Liver (tissue), 9 donors: ENCODE results near the gene TP63. TPM values are rescaled to one million over a fixed set of nuclear protein-coding genes. Genes with fewer than 3 reads are reported as not detected.

Experiments used
- DNase-seq: peaks from one replicate; pipeline ENCODE4 v3.0.0-alpha.2; 2017; ENCODE audit warnings: low spot score
- H3K27ac ChIP-seq, 2 donors: one replicate each; pipeline ENCODE4 v1.7.0; 2013; ENCODE audit warnings: inconsistent platforms in 2 of 2, low read length in 2 of 2, control low read depth in 1 of 2, low read depth in 1 of 2, mild to moderate bottlenecking in 1 of 2
- H3K27me3 ChIP-seq, 4 donors: one replicate each; pipeline versions ENCODE4 v1.6.1 to v1.7.0; 2013; ENCODE audit warnings: low read length in 3 of 4, inconsistent platforms in 1 of 4, mild to moderate bottlenecking in 1 of 4, moderate library complexity in 1 of 4; ENCODE audit not compliant: control insufficient read depth in 4 of 4, insufficient read depth in 4 of 4
- H3K36me3 ChIP-seq, 4 donors: one replicate each; pipeline versions ENCODE4 v1.6.1 to v1.7.0; 2013; ENCODE audit warnings: low read length in 3 of 4, mild to moderate bottlenecking in 3 of 4, low read depth in 1 of 4, moderate library complexity in 1 of 4; ENCODE audit not compliant: control insufficient read depth in 4 of 4, insufficient read depth in 3 of 4
- H3K4me1 ChIP-seq, 4 donors: one replicate each; pipeline versions ENCODE4 v1.6.1 to v1.7.0; 2013; ENCODE audit warnings: low read length in 3 of 4, mild to moderate bottlenecking in 3 of 4, moderate library complexity in 1 of 4; ENCODE audit not compliant: control insufficient read depth in 4 of 4, insufficient read depth in 4 of 4
- H3K4me3 ChIP-seq, 3 donors: one replicate each; pipeline versions ENCODE4 v1.6.1 to v1.7.0; 2013; ENCODE audit warnings: low read length in 3 of 3, control low read depth in 1 of 3, low read depth in 1 of 3, mild to moderate bottlenecking in 1 of 3
- H3K9ac ChIP-seq, 2 donors: one replicate each; pipeline ENCODE4 v1.7.0; 2013; ENCODE audit warnings: low read length in 2 of 2, mild to moderate bottlenecking in 2 of 2, moderate library complexity in 2 of 2, control low read depth in 1 of 2, low read depth in 1 of 2
- H3K9me3 ChIP-seq, 4 donors: one replicate each; pipeline versions ENCODE4 v1.6.1 to v1.7.0; 2013; ENCODE audit warnings: low read length in 3 of 4; ENCODE audit not compliant: control insufficient read depth in 4 of 4
- ATF3 ChIP-seq: IDR thresholded peaks from 2 replicates; pipeline ENCODE4 v1.6.1; 2016; ENCODE audit warnings: antibody characterized with exemption
- CTCF ChIP-seq: fragments of 150-350 bp; IDR thresholded peaks from 2 replicates; pipeline ENCODE4 v1.5.1; 2017; ENCODE audit warnings: improper control_type of control experiment, low read depth, low read length; ENCODE audit not compliant: missing input control
- EGR1 ChIP-seq, 2 donors: IDR thresholded peaks; 2 replicates each; pipeline ENCODE4 v1.6.1; 2016 to 2018; ENCODE audit warnings: antibody characterized with exemption in 2 of 2, low read depth in 2 of 2
- FOXA1 ChIP-seq: IDR thresholded peaks from 2 replicates; pipeline ENCODE4 v1.6.1; 2016; ENCODE audit warnings: antibody characterized with exemption
- FOXA2 ChIP-seq: IDR thresholded peaks from 2 replicates; pipeline ENCODE4 v1.6.1; 2016; ENCODE audit warnings: antibody characterized with exemption
- HNF4A ChIP-seq, 2 donors: conservative IDR thresholded peaks; 2 replicates each; pipeline ENCODE4 v1.6.1; 2016; ENCODE audit warnings: antibody characterized with exemption in 2 of 2, mild to moderate bottlenecking in 2 of 2
- HNF4G ChIP-seq: IDR thresholded peaks from 2 replicates; pipeline ENCODE4 v1.6.1; 2016; ENCODE audit warnings: antibody characterized with exemption
- NR2F2 ChIP-seq: IDR thresholded peaks from 2 replicates; pipeline ENCODE4 v1.6.1; 2016; ENCODE audit warnings: antibody characterized with exemption
- RAD21 ChIP-seq, 2 donors: IDR thresholded peaks; 2 replicates each; pipeline ENCODE4 v1.6.1; 2016; ENCODE audit warnings: antibody characterized with exemption in 2 of 2, mild to moderate bottlenecking in 2 of 2
- RXRA ChIP-seq, 2 donors: IDR thresholded peaks; 2 replicates each; pipeline ENCODE4 v1.6.1; 2017 to 2018; ENCODE audit warnings: antibody characterized with exemption in 2 of 2, mild to moderate bottlenecking in 1 of 2
- SP1 ChIP-seq: IDR thresholded peaks from 2 replicates; pipeline ENCODE4 v1.6.1; 2018; ENCODE audit warnings: antibody characterized with exemption, mild to moderate bottlenecking
- TAF1 ChIP-seq: conservative IDR thresholded peaks from 2 replicates; pipeline ENCODE4 v1.6.1; 2016; ENCODE audit warnings: antibody characterized with exemption, mild to moderate bottlenecking
- YY1 ChIP-seq: IDR thresholded peaks from 2 replicates; pipeline ENCODE4 v1.6.1; 2016; ENCODE audit warnings: antibody characterized with exemption, mild to moderate bottlenecking
- ZBTB33 ChIP-seq: IDR thresholded peaks from 2 replicates; pipeline ENCODE4 v1.6.1; 2016; ENCODE audit warnings: antibody characterized with exemption
- WGBS: extraction: QIAGEN DNeasy Blood & Tissue Kit; methylation state at CpG from one replicate; pipeline ENCODE4 v1.1.7; 2013; 5-methylcytosine and 5-hydroxymethylcytosine counted together
- polyA plus RNA-seq, 2 donors: library from polyadenylated mRNA; stranded (reverse) in 1 of 2; unstranded in 1 of 2; fragments of 200-250 nt in 1 of 2; fragments of >200 nt in 1 of 2; fragmentation: Nextera tagmentation in 1 of 2; extraction: Ambion mirVana in 1 of 2; gene quantifications; one replicate each; pipeline versions ENCODE4 v1.2.1 to v1.2.3, GENCODE V29; 2013 to 2015
- total RNA-seq, 2 donors: library from RNA; depleted of rRNA; stranded (reverse); fragments of >200 nt; gene quantifications; one replicate each; pipeline ENCODE4 v1.2.3, GENCODE V29; 2014
- donor health status: healthy.
- donor health status: healthy.
- donor health status: healthy.
- donor health status: healthy.
- donor health status: healthy.

The TP63 gene
- total and polyA plus RNA-seq, 4 donors, result under 0.01 to 0.08 (median 0.05) TPM; not detected in 1

- H3K27me3 ChIP-seq, result no peaks in the 10 kb centered on the region
- no peaks in the 10 kb centered on the region for H3K4me1 ChIP-seq
- H3K9ac ChIP-seq, result no peak overlapping the region
- no peak for TF ChIP-seq NR2F2
- TF ChIP-seq HNF4A (conservative IDR thresholded peaks at IDR 0.05), result no peak
- no peak for TF ChIP-seq CTCF
- TF ChIP-seq TAF1, result no peak
- TF ChIP-seq SP1, result no peak
- TF ChIP-seq EGR1 (IDR thresholded peaks at IDR 0.05; ENCODE audit: low read depth in 2 of 2), result no peak
- no peak for TF ChIP-seq HNF4G
- no peak for TF ChIP-seq ZBTB33
- no peak for TF ChIP-seq FOXA1
- TF ChIP-seq RAD21 (IDR thresholded peaks at IDR 0.05), result no peak
- no peak overlapping the region for H3K27ac ChIP-seq
- no peak for DNase-seq
- H3K9me3 ChIP-seq, result no peaks in the 10 kb centered on the region
- H3K4me3 ChIP-seq, result no peak overlapping the region
- no peaks in the 10 kb centered on the region for H3K36me3 ChIP-seq
- 92% methylated on average over 3 of the region's 3 CpGs for WGBS
These were observed 195.4 kb downstream of the TP63 start for GRCh38 chr3:189826566-189826965.

- no peak for DNase-seq
- no peak overlapping the region for H3K27ac ChIP-seq
- H3K27me3 ChIP-seq, result no peaks in the 10 kb centered on the region
- H3K36me3 ChIP-seq, result no peaks in the 10 kb centered on the region
- H3K9me3 ChIP-seq, result no peaks in the 10 kb centered on the region
- H3K9ac ChIP-seq, result no peak overlapping the region
- TF ChIP-seq RXRA (IDR thresholded peaks at IDR 0.05) (no peak), CTCF (no peak), ZBTB33 (no peak), TAF1 (no peak), ATF3 (no peak), FOXA1 (no peak), SP1 (no peak), HNF4A (conservative IDR thresholded peaks at IDR 0.05) (no peak), FOXA2 (no peak), NR2F2 (no peak), YY1 (no peak)
- no peaks in the 10 kb centered on the region for H3K4me1 ChIP-seq
- H3K4me3 ChIP-seq, result no peak overlapping the region
- 83% methylated on average over 1 of the region's 1 CpG for WGBS
These were observed 195.9 kb downstream of the TP63 start for GRCh38 chr3:189827108-189827507.
